Measurements from ENCODE around the gene OLFM1.
"Not testable (repeated sequence)": the region's sequence is repeated elsewhere in the genome, so short reads cannot be mapped to it uniquely, and the experiment has no call there.

Gene OLFM1

DNA sequence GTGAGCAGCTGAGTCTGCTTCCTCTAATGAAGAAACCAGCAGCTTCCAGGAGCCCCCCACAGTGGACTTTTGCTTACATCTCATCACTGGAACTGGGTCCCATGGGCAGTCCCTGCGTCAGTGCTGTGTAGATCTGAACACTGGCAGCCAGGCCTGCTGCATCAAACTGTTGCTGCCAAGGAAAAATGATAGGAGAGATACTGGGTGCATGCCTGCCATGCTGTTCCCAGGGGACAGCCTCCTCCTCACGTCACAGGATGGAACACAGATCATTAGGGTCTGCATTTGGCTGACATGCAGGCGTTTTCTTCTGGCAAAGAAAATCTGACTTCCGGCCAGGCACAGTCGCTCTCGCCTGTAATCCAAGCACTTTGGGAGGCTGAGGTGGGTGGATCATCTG lies 67.9 kb downstream of the OLFM1 start:
- DNase-seq (ENCODE audit: low read depth): no peak

DNA sequence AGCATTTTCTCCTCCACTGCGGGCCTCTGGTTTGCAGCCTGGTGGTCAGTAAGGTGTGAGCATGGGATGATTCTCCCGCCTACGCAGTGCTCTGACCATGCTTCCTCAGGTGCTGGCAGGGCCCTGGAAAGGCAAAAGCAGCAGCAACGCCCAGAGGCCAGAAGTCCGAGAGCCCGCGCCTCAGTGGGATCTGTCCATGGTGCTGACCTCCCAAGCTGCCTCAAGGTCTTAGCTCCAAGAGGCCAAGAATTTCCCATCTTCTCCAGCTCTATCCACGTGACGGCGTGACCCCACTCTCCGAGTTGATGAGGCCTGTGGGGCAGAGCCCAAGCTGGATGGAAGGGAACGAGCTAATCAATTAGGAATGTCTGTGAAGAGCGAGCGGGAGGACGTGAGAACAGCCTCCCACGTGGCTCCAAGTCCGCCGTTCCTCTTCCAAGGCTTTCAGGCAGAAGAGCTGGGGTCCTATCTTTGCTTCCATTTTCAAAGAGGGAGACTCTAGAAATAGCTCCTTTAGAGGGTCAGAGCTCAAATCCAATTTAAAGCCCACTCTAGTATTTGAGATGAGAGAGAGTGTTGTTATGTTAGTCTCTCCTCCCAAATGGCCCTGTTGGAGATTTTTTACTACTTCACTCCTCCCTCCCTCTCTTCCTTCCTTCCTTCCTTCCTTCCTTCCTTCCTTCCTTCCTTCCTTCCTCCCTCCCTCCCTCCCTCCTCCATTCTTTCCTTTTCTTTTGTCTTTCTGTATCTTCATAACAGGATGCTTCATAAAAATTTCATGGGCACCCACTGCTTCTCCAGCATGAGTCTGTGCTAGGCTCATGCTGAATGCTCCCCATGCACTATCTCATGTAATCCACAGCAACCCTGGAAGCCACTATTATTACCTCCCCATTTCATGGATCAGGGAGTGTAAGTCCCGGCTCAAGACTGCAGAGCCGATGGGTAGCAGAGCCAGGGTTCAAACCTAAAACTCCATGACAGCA lies 69.3 kb downstream of the OLFM1 start:
- DNase-seq (ENCODE audit: low read depth): no peak

DNA sequence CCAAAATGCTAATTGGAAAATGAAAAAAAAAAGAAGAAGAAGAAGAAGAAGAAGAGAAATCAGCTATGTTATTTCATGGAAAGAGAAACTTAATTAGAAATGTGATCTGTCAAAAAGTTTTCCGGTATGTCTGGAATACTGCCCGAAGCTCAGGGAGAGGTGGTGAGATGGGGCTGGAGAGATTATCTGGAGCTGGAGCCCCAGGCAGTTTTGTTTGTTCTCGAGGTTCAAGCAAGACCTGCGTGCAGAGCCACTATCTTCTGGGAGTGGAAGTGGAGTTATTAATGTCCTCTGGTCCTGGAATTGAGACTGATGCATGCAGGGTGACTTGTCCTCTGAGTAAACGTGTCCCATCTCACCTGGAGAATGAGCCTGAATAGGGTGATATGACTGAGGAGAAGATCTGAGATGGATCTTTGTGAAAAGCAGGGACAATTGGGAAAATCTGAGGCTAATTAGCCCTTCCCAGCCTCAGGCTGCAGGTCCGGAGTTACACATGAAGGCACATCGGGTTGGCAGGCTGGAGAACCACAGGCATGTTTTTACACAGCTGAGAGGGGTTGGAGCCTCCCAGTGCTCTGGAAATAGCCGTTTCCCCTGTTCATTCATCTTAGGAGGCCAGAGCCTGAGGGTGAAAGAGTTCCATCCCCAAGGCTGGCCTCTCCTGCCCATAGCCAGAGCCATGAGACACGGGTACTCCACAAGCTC lies 70.5 kb downstream of the OLFM1 start:
- DNase-seq (ENCODE audit: low read depth): no peak

DNA sequence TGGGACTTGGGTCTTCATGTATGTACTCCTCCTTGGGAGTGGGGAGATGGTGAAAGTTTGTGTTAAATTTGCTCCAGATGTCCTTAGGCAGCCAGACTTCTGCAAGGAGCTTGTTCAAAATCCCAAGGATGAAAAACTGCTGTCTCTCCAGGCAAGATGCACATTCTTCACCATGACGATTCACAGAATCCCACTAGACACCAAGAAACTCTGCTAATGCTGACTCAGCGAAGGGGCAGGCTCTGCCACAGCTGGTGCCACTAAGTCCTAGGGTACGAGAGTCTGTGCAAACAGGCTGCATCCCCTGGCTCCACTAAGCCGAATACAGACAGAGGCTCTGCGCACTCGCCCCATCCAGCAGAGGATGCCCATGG lies 71.1 kb downstream of the OLFM1 start:
- DNase-seq (ENCODE audit: low read depth): no peak

DNA sequence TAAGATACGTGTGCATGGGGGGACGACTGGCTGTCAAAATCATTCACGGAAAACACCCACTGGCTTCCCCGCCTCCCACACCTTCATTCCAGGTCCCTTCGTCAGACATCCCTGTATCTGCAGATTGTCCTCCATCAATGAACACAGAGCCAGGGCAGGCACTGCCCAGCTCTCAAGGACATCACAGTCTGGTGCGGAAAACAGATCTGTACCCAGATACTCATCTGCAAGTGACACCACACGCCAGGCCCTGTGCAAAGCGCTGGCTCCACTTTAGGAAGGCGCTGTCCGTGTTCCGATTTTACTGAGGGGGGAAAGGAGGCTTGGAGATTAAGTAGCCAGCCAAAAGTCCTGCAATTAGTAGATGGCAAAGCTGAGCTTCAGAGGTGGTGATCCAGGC lies 72.3 kb downstream of the OLFM1 start:
- DNase-seq (ENCODE audit: low read depth): no peak

DNA sequence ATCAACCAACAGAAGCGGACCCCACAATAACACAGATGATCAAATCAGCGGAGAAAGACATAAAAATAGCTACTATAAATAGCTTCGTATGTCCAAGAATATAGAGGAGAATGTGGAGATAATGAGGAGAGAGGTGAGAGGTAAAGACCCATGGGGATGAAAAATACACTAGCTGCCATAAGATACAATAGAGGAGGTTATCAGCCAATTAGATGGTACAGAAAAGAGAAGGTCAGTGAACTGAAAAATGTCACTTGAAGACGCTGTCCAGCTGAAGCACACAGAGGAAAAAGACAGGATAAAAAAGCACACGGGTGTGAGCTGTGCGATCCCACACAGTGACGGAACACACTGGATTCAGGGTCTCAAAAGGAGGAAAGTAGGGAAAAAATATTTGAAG lies 73.4 kb downstream of the OLFM1 start:
- no peak for DNase-seq (ENCODE audit: low read depth)

DNA sequence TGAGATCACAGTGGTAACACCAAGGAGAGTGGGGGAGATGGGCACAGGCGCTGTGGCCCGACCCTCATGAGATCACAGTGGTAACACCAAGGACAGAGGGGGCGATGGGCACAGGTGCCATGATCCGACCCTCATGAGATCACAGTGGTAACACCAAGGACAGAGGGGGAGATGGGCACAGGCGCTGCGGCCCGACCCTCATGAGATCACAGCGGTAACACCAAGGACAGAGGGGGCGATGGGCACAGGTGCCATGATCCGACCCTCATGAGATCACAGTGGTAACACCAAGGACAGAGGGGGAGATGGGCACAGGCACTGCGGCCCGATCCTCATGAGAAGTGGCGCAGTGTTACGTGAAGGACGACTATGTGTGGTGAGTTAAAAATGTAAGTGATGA lies 75.1 kb downstream of the OLFM1 start:
- not testable (repeated sequence) for DNase-seq (ENCODE audit: low read depth)

DNA sequence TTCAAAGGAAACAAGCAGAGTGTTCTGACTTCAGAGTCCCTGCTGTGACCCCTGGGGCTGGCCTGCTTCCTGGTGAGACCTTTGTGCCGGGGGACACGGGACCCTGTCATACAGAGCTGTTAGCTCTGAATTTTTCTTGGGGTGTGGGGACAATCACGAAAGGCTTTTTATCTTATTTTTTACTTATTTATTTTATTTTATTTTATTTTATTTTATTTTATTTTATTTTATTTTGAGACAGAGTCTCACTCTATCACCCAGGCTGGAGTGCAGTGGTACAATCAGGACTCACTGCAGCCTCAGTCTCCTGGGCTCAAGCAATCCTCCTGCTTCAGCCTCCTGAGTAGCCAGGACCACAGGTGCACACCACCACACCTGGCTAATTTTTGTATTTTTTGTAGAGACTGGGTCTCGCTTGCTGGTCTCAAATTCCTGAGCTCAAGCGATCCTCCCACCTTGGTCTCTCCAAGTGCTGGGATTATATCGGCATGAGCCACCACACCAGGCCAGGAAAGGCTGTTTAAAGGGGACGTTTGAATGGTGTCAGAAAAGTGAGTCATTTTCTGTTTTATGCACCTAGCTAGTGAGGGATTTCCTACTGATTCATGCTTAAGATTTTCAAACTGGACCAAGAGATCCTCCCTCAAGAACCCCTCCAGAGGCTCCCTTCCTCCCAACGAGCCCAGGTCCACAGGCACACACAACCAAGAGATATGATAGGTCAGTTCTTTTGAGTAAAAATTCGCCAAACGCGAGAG lies 75.7 kb downstream of the OLFM1 start:
- DNase-seq (ENCODE audit: low read depth): no peak

DNA sequence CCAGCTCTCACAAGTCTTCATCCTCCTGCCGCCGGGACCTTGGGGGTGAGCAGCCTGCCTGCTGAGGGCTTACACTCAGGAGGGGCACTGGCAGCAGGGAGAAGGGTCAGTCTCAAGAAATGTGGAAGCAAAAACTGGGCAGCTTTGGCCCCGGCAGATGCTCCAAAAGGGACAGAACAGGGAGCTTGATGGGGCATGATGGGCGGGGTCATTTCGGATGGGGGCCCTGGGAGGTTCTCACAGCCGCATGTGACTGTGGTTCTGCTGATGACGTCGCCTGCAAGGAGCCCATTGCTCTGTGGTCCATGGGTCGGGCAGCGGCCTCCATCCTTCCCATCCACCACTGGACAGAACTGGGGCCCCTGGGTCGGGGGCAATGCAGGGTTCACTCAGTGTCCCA lies 76.6 kb downstream of the OLFM1 start:
- DNase-seq (ENCODE audit: low read depth): no peak

DNA sequence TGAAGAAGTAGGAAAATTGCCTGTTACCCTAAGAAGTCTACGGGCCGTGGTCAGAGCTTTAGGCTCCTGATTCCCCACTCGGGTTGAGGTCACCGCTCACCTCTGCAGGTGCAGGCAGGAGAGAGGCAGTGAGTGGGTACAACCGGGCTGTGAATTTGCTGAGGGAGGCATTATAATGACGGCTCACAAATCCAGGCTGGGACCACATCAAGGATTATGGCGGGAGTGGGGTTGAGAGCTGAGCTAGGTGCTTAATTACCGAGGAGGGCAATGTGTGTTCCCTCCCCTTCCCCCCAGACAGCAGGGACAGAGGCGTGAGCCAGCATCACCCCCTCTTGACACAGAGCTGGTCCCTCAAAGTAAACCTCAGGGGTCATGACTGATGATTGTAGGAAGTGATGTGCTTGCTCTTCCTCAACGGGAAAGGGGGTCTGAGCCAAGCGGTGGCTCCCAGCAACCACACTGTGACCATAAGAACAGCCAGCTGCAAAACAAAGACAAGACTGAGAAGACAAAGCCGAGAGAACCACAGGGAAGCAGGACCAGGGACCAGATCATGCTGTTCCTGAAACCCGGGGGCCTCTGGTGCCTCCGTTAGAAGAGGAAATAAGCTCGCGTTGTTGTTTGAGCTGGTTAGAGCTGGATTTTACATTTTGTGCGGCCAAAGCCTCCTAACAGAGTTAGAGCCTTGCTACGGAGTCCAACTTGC lies 77.7 kb downstream of the OLFM1 start:
- no peak for DNase-seq (ENCODE audit: low read depth)

DNA sequence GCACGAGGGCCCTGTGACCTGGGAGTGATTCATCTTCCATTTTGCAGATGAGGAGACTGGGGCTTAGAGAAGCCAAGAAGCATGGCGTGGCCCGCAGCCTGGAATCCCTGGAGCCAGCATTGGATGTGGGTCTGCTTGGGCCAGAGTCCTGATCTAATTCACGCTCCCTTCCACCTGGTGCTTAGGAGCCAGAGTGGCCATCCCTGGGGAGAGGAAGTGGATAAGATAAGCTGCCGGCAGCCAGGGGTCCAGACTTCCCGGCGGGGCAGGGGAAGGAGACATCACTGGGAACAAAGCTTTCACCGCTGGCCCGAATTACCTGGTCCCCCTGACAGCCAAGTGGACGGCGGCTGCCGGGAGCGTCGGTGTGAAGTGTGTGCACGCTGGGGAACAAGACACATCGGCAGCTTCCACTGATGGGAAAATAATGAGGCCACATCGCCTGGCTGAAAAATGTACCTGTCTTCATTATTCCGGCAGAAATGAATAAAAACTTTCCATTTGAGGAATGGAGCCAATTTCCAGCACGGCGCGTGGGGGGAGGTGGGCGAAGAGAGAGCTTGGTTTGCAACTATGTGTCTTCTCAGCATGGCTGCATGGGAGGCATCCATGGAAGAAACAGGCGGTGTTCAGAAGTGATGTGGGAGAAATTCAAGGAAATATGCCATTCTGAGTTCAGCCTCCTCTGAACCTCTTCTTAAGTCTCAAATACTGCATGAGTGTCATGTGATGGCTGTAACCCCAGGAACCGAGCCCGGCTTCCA lies 78.5 kb downstream of the OLFM1 start:
- no peak for DNase-seq (ENCODE audit: low read depth)

DNA sequence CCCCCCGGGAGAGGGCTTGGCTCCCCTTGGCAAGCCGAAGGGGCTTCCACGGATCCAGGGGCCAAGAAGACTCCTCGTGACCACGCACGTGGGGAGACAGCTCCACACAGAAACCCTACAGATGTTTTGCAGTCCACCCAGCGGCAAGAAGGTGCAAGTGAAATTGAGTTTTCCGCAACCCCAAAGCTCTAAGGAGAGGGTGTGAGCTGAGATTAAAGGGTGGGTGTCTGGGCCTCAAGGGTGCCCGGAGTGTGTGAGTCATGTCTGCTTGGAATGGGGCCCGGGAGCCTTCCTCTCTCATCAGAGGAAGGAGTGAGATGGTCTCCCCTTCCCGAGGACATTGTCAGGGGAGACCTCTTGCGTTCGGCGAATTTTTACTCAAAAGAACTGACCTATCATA lies 79.1 kb downstream of the OLFM1 start:
- no peak for DNase-seq (ENCODE audit: low read depth)

DNA sequence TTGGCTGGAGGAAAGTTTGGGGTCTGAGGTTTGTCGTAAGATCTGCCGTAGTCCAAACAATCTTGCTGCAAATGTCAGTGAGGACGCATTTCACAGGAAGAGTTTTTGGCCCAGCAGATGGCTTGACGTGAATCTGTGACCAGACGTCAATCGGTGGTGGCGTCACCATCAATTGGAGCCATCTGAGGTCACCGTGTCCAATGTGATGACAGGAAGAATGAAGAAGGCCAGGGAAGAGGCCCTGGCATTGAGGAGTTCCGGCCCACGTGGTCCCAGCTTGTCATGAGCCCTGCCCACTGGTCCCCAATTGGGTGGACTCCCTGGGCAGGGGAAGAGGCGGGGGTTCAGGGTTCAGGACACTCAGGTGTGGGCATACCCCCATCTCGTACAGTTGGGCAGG lies 79.9 kb downstream of the OLFM1 start:
- no peak for DNase-seq (ENCODE audit: low read depth)

DNA sequence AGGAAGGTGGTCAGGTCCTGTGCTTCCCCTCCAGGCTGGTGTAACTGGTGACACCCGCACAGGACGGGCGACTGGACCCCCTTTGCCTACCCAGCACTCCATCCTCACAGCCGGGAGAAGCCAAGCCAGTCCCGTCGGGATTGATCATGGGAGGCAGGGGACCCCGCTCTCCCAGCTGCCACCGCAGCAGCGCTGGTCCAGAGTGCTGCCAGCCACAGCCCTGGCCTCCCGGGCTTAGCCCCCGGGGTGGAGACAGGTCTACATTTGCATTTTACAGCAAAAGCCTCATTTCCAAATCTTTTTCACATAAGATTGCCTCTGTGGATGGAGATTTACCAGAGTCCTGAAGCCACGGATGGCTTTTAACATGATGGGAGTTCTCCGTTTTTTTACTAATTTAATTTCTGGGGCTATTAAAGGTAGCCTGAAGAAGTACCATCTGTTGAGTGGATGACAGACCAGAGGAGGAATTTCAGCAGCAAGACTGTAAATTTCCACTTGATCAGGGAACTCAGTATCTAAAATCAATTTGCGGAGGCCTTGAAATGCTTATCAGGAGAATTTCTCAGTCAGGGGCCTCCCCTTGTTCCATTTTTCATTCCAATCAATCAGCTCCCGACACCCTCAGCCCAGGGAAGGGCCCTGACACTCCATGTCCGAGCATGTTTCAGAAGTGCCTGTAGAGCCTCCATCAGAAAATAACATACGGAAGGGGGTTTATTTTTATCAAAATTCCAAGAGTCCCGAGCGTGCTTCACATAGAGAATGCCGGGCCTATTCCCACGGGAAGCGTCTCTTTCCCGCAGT lies 80.6 kb downstream of the OLFM1 start:
- no peak for DNase-seq (ENCODE audit: low read depth)

DNA sequence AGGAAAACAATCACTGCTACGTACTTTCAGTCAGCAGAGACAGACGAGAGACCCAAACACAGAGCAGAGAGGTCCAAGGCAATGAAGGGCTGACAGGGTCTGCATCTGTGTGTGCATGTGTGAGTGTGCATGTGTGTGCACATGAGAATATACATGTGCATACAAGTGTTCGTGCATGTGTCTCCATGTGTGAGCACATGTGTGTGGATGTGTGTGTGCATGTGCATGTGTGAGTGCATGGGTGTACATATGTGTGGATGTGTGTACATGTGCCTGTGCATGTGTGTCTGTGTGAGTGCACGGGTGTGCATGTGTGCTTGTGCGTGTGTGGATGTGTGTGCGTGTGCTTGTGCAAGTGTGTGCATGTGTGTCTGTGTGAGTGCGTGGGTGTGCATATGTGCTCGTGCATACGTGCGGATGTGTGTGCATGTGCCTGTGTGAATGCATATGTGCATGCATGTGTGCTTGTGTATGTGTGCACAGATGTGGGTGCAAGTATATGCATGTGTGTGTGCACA lies 82.3 kb downstream of the OLFM1 start:
- no peak for DNase-seq (ENCODE audit: low read depth)

DNA sequence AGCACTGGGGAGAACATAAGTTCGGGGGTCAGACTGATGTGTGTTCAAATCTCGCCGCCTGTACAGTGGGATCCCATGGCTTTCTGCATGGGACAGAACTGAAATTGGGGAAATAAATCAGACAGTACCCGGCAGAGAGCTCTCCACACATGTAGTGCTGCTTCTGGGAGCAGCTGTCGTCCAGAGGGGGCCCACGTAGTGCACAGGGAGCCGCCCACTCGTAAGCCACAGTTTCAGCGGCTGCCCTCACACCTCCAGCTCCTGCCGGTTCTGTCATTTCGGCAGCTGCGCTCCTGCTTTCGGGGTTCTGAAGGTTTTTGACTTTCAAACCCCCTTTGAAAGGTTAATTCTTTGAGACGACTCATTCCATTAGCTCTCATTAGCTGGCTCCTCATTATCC lies 83.1 kb downstream of the OLFM1 start:
- DNase-seq (ENCODE audit: low read depth): no peak
